Caco-2 (cell line): ENCODE measurements around the gene CRACR2A. TPM values are rescaled to one million over a fixed set of nuclear protein-coding genes. Genes with fewer than 3 reads are reported as not detected.

Experiments used
- BruUV-seq: library from RNA; stranded (reverse); fragments of 400-500 nt; replicated peaks from 2 replicates; lab custom pipeline; 2021; lab: Mats Ljungman, UMichigan
- CTCF ChIA-PET: fragments of 300-600 bp; sonication (Branson Sonifier 250); formaldehyde crosslinking; loops from one replicate; lab custom pipeline; 2022; ENCODE audit warnings: antibody characterized with exemption; lab: Charles Lee
- POLR2A ChIA-PET: fragments of 300-600 bp; sonication (Branson Sonifier 250); formaldehyde crosslinking; loops from one replicate; lab custom pipeline; 2022; ENCODE audit warnings: antibody characterized with exemption; lab: Charles Lee
- DNase-seq, 2 experiments: peaks; one replicate each; pipeline versions ENCODE4 v3.0.0 to v3.0.0-alpha.2; 2020 to 2022
- H3K27me3 ChIP-seq: replicated peaks from 2 replicates; pipeline ENCODE4 v1.6.0; 2011; ENCODE audit warnings: low read length; ENCODE audit not compliant: control insufficient read depth, insufficient read depth
- H3K36me3 ChIP-seq: 2 replicates; pipeline ENCODE4 v1.5.1; 2011; ENCODE audit warnings: low read length; ENCODE audit not compliant: control insufficient read depth, insufficient read depth
- H3K4me1 ChIP-seq: fragments of 250-450 bp; sonication (Bioruptor Pico); 2 replicates; pipeline ENCODE4 v1.5.1; 2020; ENCODE audit warnings: mild to moderate bottlenecking
- H3K4me3 ChIP-seq: 2 replicates; pipeline ENCODE4 v1.5.1; 2011; ENCODE audit warnings: low read depth, mild to moderate bottlenecking, control low read depth, low read length
- H3K9me3 ChIP-seq: fragments of 250-450 bp; sonication (Bioruptor Pico); 2 replicates; pipeline ENCODE4 v1.5.1; 2020; ENCODE audit warnings: mild to moderate bottlenecking, moderate library complexity
- H3K27ac Mint-ChIP-seq: one replicate; pipeline ENCODE4 v1.8.0; 2022; ENCODE audit warnings: mixed read lengths; ENCODE audit not compliant: unreplicated experiment
- H3K27me3 Mint-ChIP-seq: one replicate; pipeline ENCODE4 v1.8.0; 2022; ENCODE audit warnings: mixed read lengths; ENCODE audit not compliant: insufficient read depth, unreplicated experiment
- H3K36me3 Mint-ChIP-seq: one replicate; pipeline ENCODE4 v1.8.0; 2022; ENCODE audit warnings: mild to moderate bottlenecking, mixed read lengths; ENCODE audit not compliant: insufficient read depth, unreplicated experiment
- H3K4me1 Mint-ChIP-seq: one replicate; pipeline ENCODE4 v1.8.0; 2022; ENCODE audit warnings: low read depth, mixed read lengths; ENCODE audit not compliant: unreplicated experiment
- H3K4me3 Mint-ChIP-seq: one replicate; pipeline ENCODE4 v1.8.0; 2022; ENCODE audit warnings: mild to moderate bottlenecking, moderate library complexity, mixed read lengths; ENCODE audit not compliant: unreplicated experiment
- H3K9me3 Mint-ChIP-seq: one replicate; pipeline ENCODE4 v1.8.0; 2022; ENCODE audit warnings: mixed read lengths; ENCODE audit not compliant: unreplicated experiment
- intact Hi-C: fragments of 100-400 bp; cut with micrococcal nuclease; formaldehyde crosslinking; loops from one replicate; pipeline ENCODE4 v1.10.0; 2022; ENCODE audit not compliant: unreplicated experiment
- total RNA-seq: library from RNA; stranded (reverse); gene quantifications from 2 replicates; pipeline ENCODE4 v1.2.3, GENCODE V29; 2022
- TF ChIP-seq, protein P1 (sequence below), 2 experiments: fragments of 200-600 bp in 1 of 2; IDR thresholded peaks; 1 replicate in 1 of 2; 2 replicates in 1 of 2; pipeline versions ENCODE4 v1.5.1 to v1.8.0; 2011 to 2022; ENCODE audit warnings: antibody characterized with exemption in 1 of 2, control low read depth in 1 of 2, inconsistent platforms in 1 of 2, low read depth in 1 of 2, low read length in 1 of 2, mild to moderate bottlenecking in 1 of 2, moderate library complexity in 1 of 2; ENCODE audit not compliant: insufficient read depth in 1 of 2, severe bottlenecking in 1 of 2, unreplicated experiment in 1 of 2

The CRACR2A gene
- total RNA-seq, 1 experiment from 2014 or later: 16.5 TPM

DNA sequence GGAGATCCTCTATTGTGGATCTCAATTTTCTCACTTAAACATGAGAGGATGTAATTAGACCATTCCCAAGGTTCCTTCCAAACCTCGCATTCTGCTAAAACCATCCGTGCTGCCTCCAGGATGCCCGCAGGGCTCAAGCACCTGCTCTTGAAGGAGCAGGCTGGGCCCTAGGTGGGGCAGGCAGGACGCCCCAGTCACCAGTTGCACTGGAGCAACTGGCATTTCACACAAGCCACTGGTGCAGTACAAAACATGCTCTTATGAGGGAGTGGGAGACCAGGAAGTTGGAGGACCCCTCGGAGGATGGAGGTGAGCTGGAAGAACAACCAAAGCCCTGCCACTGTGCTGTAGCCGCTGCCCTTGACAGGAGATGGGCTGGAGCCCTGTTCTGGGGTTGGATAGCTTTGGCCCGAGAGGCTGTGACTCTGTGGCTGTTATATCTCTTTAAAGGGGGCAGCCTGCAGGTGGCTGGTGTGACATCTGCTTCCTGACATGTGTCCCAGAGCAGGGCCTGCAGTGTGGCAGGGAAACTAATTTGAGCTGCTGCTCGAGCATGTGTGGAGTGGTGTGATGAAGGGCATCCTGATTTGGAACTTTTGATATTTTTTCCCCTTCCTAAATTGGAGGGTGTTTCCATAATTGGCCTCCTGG is 122.2 kb downstream of the CRACR2A start:
- POLR2A ChIA-PET: no interaction called here
- no peaks in the 10 kb centered on the region for H3K9me3 Mint-ChIP-seq
- TF ChIP-seq, protein P1, sequence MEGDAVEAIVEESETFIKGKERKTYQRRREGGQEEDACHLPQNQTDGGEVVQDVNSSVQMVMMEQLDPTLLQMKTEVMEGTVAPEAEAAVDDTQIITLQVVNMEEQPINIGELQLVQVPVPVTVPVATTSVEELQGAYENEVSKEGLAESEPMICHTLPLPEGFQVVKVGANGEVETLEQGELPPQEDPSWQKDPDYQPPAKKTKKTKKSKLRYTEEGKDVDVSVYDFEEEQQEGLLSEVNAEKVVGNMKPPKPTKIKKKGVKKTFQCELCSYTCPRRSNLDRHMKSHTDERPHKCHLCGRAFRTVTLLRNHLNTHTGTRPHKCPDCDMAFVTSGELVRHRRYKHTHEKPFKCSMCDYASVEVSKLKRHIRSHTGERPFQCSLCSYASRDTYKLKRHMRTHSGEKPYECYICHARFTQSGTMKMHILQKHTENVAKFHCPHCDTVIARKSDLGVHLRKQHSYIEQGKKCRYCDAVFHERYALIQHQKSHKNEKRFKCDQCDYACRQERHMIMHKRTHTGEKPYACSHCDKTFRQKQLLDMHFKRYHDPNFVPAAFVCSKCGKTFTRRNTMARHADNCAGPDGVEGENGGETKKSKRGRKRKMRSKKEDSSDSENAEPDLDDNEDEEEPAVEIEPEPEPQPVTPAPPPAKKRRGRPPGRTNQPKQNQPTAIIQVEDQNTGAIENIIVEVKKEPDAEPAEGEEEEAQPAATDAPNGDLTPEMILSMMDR (IDR thresholded peaks at IDR 0.05; ENCODE audit: insufficient read depth in 1 of 2, low read depth in 1 of 2, low read length in 1 of 2, severe bottlenecking in 1 of 2, unreplicated experiment in 1 of 2): no peak
- no peak overlapping the region for H3K4me3 ChIP-seq
- peaks cover 1% of the 10 kb centered on the region; the same call in 1 of the 2 replicates for H3K36me3 ChIP-seq
- no TSS peak for BruUV-seq
- H3K27me3 Mint-ChIP-seq: no peaks in the 10 kb centered on the region
- no peak overlapping the region for H3K27ac Mint-ChIP-seq
- intact Hi-C loops: no loop called here
- CTCF ChIA-PET: no interaction called here
- H3K27me3 ChIP-seq: no peaks in the 10 kb centered on the region
- no peaks in the 10 kb centered on the region for H3K9me3 ChIP-seq
- no peak for DNase-seq
- H3K4me1 Mint-ChIP-seq: no peaks in the 10 kb centered on the region
- H3K4me3 Mint-ChIP-seq: no peak overlapping the region
- no peaks in the 10 kb centered on the region for H3K36me3 Mint-ChIP-seq
- no peaks in the 10 kb centered on the region for H3K4me1 ChIP-seq

GRCh38 chr12:3630111-3630510 is 122.8 kb downstream of the CRACR2A start:
- no peaks in the 10 kb centered on the region for H3K27me3 ChIP-seq

GRCh38 chr12:3629057-3629830 is 123.7 kb downstream of the CRACR2A start:
- intact Hi-C loops: no loop called here

More at GRCh38 chr12:3630111-3630510, 122.8 kb downstream of the CRACR2A start:
- Histone ChIP-seq H3K9me3 (no peaks in the 10 kb centered on the region), H3K36me3 (peaks cover 1% of the 10 kb centered on the region; the same call in 1 of the 2 replicates), H3K4me1 (no peaks in the 10 kb centered on the region), H3K4me3 (no peak overlapping the region)
- intact Hi-C loops: no loop called here
- H3K4me3 Mint-ChIP-seq: no peak overlapping the region
- H3K27me3 Mint-ChIP-seq: no peaks in the 10 kb centered on the region
- no peaks in the 10 kb centered on the region for H3K4me1 Mint-ChIP-seq
- ChIA-PET POLR2A (no interaction called here), CTCF (no interaction called here)
- no peak overlapping the region for H3K27ac Mint-ChIP-seq
- H3K36me3 Mint-ChIP-seq: no peaks in the 10 kb centered on the region
- no peak for DNase-seq
- TF ChIP-seq, protein P1 (IDR thresholded peaks at IDR 0.05; ENCODE audit: insufficient read depth in 1 of 2, low read depth in 1 of 2, low read length in 1 of 2, severe bottlenecking in 1 of 2, unreplicated experiment in 1 of 2): no peak
- BruUV-seq: no TSS peak
- no peaks in the 10 kb centered on the region for H3K9me3 Mint-ChIP-seq

More at GRCh38 chr12:3629057-3629830, 123.7 kb downstream of the CRACR2A start:
- DNase-seq: no peak
- Histone ChIP-seq H3K36me3 (peaks cover 1% of the 10 kb centered on the region; the same call in 1 of the 2 replicates), H3K4me3 (no peak overlapping the region), H3K9me3 (no peaks in the 10 kb centered on the region), H3K27me3 (no peaks in the 10 kb centered on the region), H3K4me1 (no peaks in the 10 kb centered on the region)
- CTCF ChIA-PET: no interaction called here
- Mint-ChIP-seq H3K27me3 (no peaks in the 10 kb centered on the region), H3K36me3 (no peaks in the 10 kb centered on the region), H3K4me3 (no peak overlapping the region), H3K4me1 (no peaks in the 10 kb centered on the region), H3K9me3 (no peaks in the 10 kb centered on the region), H3K27ac (no peak overlapping the region)
- no TSS peak for BruUV-seq
- TF ChIP-seq, protein P1 (IDR thresholded peaks at IDR 0.05; ENCODE audit: insufficient read depth in 1 of 2, low read depth in 1 of 2, low read length in 1 of 2, severe bottlenecking in 1 of 2, unreplicated experiment in 1 of 2): no peak
- POLR2A ChIA-PET: no interaction called here
